GM18873 (cell line): ENCODE data around the gene CAPN12.
"Not testable (repeated sequence)": the region's sequence is repeated elsewhere in the genome, so short reads cannot be mapped to it uniquely, and the experiment has no call there.

Experiments used
- ATAC-seq: cut with Tn5 transposase; IDR thresholded peaks from one replicate; pipeline ENCODE4 v1.9.1; 2021; ENCODE audit warnings: mild to moderate bottlenecking, moderate library complexity, moderate number of reproducible peaks; ENCODE audit not compliant: unreplicated experiment, low FRiP score

Gene CAPN12, protein sequence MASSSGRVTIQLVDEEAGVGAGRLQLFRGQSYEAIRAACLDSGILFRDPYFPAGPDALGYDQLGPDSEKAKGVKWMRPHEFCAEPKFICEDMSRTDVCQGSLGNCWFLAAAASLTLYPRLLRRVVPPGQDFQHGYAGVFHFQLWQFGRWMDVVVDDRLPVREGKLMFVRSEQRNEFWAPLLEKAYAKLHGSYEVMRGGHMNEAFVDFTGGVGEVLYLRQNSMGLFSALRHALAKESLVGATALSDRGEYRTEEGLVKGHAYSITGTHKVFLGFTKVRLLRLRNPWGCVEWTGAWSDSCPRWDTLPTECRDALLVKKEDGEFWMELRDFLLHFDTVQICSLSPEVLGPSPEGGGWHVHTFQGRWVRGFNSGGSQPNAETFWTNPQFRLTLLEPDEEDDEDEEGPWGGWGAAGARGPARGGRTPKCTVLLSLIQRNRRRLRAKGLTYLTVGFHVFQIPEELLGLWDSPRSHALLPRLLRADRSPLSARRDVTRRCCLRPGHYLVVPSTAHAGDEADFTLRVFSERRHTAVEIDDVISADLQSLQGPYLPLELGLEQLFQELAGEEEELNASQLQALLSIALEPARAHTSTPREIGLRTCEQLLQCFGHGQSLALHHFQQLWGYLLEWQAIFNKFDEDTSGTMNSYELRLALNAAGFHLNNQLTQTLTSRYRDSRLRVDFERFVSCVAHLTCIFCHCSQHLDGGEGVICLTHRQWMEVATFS

DNA sequence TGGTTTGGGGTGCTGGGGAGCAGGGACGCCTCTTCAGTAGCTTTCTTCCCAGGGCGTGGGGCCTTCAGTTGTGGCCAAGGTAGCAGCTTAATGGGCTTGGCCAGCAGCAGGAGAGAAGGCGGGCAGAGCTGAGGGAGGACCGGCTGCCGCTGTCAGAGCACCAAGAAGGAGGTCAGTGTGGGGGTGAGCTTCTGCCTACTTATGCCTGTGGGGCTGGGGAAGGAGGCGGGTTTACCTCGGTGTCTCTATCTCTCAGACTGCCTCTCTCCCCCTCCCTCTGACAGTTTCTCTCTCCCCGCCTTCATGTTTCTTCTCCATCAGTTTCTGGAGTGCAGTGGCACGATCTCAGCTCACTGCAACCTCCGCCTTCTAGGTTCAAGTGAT is at the start of gene CAPN12:
TSS of gene CAPN12 (minus strand) at position 177 of the 384 bp plus-strand sequence. CDS start 309 bp downstream, outside the sequence.
- ATAC-seq, result no peak

DNA sequence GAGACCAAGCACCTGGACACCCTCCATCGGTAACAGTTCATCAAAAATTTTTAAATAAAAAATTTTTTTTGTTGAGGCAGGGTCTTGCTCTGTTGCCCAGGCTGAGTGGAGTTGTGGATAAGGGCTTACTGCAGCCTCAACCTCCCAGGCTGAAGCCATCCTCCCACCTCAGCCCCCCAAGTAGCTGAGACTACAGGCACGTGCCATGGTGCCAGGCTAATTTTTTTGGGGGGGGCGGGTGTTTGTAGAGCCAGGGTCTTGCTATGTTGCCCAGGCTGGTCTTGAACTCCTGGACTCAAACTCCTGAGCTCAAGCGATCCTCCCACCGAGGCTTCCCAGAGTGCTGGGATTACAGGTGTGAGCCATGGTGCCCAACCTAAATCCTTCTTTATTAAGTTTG is 49.4 kb upstream of the CAPN12 start:
- no peak for ATAC-seq

DNA sequence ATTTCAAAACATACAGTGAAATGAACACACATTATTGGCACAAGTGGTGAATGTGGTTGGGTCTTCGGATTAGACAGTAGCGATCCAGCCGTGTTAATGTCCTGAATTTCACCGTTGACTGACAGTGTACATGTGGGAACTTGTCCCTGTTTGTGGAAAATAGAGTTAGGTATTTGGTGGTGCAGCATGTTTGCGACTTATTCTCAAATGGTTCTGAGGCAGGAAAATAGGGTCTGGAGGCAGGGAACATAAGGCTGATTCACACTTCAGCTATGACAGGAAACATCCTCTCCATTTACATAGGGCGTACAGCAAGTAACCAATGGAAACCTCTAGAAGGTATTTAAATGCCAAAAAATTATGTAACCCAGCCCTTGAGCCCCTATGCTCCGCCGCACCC is 48.9 kb upstream of the CAPN12 start:
- ATAC-seq, result no peak

DNA sequence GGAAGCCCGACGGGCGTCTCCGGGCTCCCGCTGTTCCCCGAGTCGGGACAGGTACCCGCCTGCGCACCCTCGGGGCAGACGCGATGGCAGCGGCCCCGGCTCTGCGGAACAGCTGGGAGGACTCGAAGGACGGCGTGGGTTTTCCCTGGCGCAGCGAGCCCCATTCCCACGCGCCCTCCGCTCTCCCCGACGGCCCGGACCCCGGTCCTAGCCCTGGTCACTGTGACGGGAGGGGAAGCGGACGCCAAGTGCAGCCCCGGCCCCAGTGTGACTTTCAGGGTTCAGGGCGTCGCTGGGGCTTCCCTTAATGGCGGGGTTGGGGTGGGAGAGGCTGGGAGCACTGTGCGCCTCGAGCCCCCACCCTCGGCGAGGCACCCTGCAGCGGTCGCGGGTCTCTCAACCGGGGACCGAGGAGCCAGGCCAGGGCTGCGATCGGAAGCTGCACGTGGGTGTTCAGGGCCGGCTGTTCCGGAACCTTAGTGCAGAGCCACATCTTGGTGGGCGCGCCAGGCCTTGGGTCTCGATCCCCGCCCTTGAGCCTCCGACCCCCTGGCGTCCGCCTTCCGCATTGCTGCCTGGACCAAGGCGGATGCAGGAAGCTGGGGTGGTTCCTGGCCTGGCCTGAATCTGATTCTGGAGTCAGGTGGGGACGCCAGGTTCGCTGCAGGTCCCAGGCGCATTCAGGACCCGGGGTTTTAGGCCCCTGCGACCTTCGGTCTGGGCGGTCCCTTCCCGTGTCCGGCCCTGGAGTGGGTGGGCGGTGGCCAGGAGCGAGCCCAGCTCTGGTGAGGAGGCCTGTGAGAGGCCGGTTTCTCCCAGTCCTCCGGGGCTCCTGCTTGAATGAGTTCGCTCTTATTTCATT is 48.2 kb upstream of the CAPN12 start:
- ATAC-seq, result no peak

DNA sequence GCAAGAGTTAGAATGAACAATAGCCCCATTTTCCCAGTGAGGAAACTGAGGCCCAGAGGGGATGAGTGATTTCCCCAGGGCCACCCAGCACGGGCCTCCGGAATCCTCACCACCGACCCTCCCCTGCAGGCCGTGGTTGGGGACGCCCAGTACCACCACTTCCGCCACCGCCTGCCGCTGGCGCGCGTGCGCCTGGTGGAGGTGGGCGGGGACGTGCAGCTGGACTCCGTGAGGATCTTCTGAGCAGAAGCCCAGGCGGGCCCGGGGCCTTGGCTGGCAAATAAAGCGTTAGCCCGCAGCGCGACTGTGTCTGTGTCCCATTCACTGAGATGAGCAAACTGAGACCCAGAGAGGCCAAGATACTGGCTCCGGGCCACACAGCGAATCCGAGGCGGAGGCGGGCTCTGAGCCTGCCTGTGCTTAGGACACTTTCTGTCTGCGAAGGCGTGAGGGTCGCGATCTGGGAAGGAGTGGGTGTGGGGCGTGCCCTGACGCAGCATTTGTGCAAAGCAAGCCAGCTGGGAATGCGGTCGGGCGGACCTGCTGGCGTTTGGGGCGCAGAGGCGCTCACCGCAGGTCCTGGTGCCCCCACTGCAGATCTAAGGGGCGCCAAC is 47.3 kb upstream of the CAPN12 start:
- not testable (repeated sequence) for ATAC-seq

DNA sequence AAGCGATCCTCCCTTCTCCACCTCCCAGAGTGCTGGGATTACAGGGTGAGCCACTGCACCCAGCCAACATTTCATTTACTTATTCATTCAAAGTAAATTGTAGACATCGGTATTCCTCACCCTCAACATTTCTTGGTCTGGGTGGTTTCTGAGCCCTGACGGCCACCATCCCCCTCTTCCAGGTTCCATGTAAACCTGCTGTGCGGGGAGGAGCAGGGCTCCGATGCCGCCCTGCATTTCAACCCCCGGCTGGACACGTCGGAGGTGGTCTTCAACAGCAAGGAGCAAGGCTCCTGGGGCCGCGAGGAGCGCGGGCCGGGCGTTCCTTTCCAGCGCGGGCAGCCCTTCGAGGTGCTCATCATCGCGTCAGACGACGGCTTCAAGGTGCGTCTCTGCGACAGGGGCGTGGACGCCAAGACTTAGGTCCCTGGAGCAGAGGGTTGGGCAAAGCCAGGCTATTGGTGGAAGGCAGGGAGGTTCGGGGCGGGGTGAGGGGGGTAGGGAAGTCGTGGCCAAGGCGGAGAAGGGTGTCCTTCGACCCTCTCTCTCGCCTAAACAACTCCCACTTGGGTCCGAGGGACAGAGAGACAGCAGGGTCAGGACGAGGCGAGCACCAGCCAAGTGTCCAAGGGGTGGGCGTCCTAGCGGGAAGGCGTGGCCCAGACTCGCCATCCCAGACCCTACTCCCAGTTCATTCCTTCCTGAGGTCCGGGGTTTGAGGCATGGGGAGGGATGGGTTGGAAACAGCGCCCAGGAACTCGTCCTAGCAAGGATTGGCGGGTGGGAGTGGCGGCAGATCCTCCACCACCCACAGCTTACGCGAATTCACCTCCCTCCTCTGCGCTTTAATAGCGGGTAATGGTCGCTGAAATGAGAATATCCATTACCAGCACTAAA is 46.5 kb upstream of the CAPN12 start:
- not testable (repeated sequence) for ATAC-seq

DNA sequence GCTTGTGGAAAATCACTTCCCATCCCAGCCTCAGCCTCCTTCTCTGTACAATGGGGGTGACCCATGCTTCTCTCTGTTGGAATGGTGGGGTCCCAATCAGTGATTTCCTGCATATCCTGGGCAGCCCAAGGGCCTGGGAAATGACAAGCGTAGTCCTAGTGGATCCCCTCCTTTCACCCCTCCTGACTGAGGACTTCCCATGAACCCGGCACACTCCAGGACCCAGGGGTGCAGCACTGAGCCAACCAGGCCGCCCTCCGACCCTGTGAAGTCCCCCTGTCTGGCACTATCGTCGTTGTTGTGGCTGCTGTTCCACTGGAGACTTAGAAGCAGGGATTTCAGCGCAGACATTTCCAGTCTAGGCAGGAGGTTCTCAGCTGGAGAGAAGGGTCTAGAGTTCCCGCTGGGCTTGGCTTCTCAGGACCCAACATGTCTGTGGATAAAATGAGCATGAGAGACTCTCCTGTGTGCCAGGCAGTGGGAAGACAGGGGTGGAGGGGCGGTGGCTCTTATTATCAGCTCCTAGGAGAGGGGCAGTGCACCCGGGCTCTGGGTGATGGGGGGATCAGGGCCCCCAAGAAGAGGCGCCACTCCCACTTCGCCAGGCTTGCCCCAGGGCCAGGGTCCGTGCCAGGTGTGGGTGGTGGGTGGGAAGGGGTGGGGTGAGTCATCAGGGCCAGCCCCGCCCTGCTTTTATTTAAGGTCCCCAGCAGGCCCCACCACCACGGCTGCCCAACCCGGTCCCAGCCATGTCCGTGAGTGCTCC is 44.4 kb upstream of the CAPN12 start, which contains the start of gene LGALS7B:
TSS of gene LGALS7B (plus strand) at position 723 of the 766 bp plus-strand sequence. CDS start at position 750, 27 bp downstream.
- ATAC-seq, result no peak

DNA sequence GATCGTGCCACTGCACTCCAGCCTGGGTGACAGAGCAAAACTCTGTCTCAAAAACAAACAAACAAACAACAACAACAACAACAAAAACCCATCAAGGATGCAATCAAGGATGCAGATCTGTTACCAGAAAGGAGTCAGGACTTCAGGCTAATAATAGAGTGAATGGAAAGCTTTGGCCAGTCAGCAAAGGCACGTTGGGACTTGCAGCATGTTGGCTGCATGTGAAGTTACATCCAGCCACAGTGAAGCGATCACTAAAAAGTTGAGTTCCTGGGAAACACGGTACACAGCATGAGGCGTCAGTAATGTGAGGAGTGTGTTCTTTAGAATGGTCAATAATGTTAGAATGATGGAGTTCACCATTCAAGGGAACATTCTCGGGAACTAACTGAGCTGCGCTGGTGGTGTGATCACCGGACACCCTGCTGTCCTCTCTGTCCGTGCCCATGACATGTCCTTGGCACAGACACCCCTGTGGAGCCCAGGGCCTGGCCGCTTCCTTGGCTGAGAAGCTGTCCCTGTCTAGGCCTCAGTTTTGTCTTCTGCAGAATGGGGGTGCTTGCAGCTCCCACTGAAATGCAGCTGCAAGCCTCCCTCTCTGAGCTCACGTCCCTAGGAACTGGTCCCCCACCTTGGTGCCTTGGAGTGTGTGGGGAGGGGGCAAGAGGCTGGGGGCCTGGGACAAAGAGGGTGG is 42.4 kb upstream of the CAPN12 start:
- no peak for ATAC-seq

DNA sequence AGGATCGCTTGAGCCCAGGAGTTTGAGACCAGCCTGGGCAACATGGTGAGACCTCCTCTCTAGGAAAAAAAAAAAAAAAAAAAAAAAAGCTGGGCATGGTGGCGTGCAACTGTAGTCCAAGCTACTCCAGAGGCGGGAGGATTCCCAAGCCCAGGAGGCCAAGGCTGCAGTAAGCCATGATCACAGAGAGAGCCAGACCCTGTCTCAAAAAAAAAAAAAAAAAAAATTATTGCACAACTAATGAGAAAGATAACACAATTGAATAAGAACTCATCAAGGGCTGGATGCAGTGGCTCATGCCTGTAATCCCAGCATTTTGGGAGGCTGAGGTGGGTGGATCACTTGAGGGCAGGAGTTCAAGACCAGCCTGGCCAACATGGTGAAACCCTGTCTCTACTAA is 41.8 kb upstream of the CAPN12 start:
- not testable (repeated sequence) for ATAC-seq

DNA sequence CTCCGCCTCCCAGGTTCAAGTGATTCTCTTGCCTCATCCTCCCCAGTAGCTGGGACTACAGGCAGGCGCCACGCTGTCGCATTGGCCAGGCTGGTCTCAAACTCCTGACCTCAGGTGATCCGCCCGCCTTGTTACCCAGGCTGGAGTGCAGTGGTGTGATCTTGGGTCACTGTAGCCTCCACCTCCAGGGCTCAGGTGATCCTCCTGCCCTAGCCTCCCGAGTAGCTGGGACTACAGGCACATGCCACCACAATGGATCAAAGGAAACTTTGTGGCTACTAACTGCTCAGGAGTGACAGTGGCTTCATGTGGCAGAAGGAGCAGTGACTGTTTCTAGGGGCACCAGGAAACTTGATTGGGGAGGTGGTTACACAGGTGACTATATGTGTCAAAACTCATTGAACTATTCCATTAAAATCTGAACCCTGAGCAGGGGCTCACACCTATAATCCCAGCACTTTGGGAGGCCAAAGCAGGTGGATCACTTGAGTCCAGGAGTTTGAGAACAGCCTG is 41.0 kb upstream of the CAPN12 start:
- no peak for ATAC-seq

DNA sequence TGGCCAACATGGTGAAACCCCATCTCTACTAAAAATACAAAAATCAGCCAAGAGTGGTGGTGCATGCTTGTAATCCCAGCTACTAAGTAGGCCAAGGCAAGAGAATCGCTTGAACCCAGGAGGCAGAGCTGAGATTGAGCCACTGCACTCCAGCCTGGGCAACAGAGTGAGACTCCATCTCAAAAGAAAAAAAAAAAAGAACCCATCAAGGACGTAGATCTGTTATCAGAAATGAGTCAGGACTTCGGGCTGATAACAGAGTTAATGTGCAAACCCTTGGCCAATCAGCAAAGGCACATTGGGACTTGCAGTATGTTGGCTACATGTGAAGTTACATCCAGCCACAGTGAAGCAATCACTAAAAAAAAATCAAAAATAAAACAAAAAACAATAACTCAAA is 40.0 kb upstream of the CAPN12 start:
- no peak for ATAC-seq

DNA sequence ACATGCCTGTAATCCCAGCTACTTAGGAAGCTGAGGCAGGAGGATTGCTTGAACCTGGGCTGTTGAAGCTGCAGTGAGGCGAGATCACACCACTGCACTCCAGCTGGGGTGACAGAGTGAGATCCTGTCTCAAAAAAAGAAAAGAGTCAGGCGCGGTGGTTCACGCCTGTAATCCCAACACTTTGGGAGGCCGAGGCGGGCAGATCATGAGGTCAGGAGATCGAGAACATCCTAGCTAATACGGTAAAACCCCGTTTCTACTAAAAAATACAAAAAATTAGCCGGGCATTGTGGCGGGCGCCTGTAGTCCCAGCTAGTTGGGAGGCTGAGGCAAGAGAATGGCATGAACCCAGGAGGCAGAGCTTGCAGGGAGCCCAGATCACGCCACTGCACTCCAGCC is 37.9 kb upstream of the CAPN12 start:
- ATAC-seq, result not testable (repeated sequence)

DNA sequence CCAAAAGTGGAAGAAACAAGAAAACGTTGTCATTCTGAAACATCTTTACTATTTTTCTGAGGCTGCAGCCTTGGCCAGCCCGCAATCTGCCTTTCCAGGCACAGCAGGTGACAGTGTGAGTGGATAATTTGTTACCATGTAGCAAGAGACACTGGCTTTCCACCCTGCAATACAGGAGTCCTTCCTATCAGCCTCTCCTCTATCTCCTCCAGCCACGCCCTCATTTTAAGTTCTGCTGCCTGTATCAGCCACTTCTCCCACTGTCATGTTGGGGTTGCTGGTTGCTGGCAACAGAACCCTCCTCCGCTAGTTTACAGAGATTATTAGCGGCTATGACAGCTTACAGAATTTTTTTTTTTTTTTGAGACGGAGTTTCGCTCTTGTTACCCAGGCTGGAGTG is 36.8 kb upstream of the CAPN12 start:
- ATAC-seq, result no peak

DNA sequence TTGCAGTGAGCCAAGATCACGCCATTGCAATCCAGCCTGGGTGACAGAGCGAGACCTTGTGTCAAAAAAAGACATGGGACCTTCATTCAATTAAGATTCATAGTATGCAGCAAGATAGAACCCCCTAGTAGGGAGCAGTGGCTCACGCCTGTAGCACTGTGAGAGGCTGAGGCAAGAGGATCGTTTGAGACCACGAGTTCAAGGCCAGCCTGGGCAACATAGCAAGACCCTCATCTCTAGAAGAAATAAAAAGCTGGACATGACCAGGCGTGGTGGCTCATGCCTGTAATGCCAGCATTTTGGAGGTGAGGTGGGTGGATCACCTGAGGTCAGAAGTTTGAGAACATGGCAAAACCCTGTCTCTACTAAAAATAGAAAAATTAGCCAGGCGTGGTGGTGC is 36.2 kb upstream of the CAPN12 start:
- no peak for ATAC-seq

DNA sequence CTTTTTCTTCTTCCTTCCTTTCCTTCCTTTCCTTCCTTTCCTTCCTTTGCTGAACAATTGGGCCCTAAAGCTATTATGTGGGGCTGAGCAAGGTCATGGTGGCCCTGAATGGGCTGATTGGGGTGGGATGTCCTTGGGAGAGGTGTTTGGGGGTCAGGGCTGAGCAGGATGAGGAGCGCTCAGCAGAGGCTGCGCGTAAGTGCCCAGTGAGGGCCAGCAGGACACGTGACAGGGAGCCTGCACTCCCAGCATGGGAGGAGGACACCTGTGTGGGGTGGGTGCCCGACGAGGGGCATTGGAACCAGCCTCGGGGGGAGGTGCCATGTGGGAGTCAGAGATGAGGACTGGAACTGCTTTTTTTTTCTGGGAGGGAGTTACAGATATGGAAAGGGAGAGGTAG is 34.5 kb upstream of the CAPN12 start:
- no peak for ATAC-seq

DNA sequence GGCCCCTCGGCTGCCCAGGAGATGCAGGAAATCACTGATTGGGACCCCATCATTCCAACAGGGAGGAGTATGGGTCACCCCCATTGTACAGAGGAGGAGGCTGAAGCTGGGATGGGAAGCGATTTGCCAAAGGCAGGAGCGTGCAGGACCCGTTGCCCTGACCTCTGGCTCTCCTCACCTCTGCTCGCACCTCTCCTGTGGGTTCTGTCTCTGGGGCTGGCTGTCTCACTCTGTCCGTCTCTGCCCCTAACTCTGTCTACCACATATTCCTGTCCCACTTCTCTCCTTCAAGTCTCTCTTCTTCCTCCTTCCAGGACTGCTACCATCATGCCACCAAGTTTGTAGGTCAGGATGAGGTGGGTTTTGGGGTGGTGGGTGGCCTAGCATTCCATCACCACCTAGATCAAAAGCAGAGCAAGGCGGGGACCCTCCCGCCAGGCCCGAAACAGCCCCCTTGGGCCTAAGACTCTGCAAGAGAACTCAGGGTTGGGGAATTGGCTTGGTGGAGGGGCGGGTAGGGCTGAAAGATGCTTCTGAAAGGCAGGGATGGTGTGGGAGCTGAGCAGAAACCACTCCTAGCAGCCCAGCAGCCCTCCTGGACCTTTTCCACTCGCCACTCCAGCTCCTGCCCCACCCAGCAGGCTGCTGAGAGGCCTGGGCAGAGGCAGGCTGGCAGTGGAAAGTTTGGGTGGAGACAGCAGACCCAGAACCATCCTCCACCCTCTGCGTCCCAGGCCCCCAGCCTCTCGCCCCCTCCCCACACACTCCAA is 30.1 kb upstream of the CAPN12 start:
- no peak for ATAC-seq
